NCI-H1417 treated with DMSO at 0.1 percent for 48 hours (cell line): ENCODE data around the gene GPR15LG.
"Not testable (repeated sequence)": the region's sequence is repeated elsewhere in the genome, so short reads cannot be mapped to it uniquely, and the experiment has no call there.

Source experiments
- DNase-seq: peaks from one replicate; lab custom pipeline; 2025; lab: John Stamatoyannopoulos, UW

The GPR15LG gene

DNA sequence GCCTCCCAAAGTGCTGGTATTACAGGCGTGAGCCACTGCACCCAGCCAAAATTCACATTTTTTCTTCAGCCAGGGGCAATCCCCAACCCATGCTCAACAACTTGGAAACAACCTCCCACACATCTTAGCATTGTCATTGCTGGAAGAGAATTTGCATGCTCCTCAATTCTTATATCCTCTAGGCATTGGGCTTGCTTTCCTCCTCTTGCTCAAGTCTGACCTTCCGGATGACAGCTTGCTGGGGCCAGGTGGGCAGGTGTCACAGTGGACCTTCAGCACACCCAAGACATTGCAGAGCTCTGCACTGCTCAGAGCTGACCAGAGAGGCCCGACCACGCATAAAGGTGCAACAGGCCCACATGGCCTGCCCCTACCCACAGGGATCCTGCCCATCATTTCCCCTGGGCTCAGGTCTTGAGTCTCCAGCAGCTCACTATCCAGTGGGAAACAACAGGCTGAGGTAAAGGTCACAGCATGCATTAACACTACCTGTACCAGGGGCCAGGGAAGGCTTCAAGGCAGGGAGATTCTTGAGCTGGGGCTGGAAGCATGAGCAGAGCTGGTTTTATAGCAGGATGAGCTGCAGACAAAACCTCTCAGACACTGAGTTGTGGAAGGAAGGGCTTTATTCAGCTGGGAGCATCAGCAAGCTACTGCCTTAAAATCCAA lies 6.8 kb upstream of the GPR15LG start:
- no peak for DNase-seq

- DNase-seq: not testable (repeated sequence)
These were observed 6.3 kb upstream of the GPR15LG start for GRCh38 chr10:84167289-84167653.

DNA sequence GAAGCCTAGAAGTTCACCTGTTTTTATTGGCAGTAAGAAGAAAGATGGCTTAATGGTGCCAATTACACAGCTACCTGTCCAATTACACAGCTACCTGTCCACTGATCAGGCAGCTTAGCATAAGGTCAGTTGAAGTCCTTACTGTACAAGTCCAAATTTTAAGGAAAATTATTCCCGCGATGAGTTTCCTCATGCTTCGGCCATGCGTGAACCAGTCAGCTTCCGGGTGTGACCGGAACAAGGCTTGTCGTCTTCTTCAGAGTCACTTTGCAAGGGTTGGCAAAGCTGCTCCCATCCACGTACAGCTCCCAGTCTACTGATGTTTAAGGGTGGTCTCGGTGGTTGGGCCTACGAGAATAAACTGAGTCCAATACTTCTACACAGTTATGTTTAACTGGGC lies 5.2 kb upstream of the GPR15LG start:
- DNase-seq: not testable (repeated sequence)

GRCh38 chr10:84171237-84171636 lies 2.4 kb upstream of the GPR15LG start:
- not testable (repeated sequence) for DNase-seq

DNA sequence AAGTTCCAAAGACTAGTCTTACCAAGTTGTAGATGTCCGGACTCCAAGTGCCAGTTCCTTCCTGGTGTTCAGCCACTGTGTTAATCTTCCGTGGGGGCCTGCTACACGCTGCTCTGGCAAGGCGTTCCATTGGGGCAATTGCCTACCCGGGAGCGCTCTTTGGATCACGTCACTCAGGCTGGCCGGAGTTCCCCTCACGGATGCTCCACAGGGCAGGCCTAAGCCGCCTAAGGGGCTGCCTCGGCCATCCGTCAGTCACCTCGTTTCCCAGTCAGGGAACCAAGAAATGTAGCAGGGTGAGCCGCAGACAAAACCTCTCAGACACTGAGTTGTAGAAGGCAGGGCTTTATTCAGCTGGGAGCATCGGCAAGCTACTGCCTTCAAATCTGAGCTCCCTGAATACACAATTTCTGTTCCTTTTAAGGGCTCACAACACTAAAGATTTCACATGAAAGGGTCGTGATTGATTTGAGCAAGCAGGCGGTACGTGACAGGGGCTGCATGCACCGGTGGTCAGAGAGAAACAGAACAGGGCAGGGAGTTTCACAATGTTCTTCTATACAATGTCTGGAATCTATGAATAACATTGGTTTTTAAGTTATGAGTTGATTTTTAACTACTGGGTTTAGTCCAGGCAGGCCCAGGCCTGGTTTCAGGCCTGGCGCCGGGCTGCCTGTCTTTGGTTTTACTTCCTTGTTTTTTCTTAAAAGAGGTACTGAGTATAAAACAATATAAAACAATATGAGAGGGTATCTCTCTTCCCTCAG lies 1.7 kb upstream of the GPR15LG start:
- DNase-seq: not testable (repeated sequence)

- DNase-seq: no peak
These were observed 889 bp upstream of the GPR15LG start for GRCh38 chr10:84172467-84173356.

DNA sequence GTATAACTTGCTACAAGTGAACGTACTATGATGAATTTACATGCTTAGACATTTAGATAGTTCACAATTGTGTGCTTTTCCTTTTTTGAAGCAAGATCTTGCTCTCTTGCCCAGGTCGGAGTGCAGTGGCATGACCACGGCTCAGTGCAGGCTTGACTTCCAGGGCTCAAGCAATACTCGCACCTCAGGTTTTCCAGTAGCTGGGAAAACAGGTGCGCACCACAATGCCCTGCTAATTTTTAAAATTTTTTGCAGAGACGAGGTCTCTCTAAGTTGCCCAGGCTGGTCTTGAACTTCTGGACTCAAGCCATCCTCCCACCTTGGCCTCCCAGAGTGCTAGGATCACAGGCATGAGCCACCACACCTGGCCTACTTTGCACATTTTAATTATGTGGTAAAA lies 1.8 kb downstream of the GPR15LG start:
- DNase-seq: no peak

GRCh38 chr10:84176351-84176750 lies 2.8 kb downstream of the GPR15LG start:
- no peak for DNase-seq

GRCh38 chr10:84176836-84177474 lies 3.4 kb downstream of the GPR15LG start:
- no peak for DNase-seq

DNA sequence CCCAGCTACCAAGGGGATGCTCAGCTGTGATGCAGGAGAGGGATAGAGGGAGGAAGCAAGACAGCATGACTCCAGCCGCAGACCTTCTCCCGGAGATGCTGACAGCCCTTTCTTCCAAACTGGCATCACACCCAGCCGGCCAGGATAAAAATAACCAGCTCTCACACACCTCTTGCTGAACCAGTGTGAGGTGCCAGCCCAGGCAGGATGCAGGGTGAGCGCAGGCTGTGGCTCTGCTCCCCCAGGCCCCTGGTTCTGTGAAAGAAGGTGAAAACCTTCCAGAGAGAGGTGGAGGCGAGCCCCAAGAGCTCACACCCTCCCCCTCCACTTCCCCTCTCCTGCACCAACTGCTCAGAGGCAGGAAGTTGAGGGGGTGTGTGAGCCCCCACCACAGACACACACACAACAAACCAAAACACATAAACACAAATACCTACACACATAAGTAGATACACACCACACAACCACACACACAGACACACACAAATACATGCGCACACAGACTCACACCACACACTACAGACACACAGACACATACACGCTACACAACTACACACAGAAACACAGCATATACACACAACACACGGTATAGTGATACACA lies 4.0 kb downstream of the GPR15LG start:
- DNase-seq: no peak

- no peak for DNase-seq
These were observed 4.6 kb downstream of the GPR15LG start for GRCh38 chr10:84178160-84178609.

- no peak for DNase-seq
These were observed 5.6 kb downstream of the GPR15LG start for GRCh38 chr10:84179059-84179710.

DNA sequence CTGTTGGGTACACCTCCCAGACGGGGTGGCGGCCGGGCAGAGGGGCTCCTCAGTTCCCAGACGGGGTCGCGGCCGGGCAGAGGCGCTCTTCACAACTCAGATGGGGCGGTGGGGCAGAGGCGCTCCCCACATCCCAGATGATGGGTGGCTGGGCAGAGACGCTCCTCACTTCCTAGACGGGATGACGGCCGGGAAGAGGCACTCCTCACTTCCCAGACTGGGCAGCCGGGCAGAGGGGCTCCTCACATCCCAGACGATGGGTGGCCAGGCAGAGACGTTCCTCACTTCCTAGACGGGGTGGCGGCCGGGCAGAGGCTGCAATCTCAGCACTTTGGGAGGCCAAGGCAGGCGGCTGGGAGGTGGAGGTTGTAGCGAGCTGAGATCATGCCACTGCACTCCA lies 6.8 kb downstream of the GPR15LG start:
- DNase-seq: not testable (repeated sequence)

DNA sequence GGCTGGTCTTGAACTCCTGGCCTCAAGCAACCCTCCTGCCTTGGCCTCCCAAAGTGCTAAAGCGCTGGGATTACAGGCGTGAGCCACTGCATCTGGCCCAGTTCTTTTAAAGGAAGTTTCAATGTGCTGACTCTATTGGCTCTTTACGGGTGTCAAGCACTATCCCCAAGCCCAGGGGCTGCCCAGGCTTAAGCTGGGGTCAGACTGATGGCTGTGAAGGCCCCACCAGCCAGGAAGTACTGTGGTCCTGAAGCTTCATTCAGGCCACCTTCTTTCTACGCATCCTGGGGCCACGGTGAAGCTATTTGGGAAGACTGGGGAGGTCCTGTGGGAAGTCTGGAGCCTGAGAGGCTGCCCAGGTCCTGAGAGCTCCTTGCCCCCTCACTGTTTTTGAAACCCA lies 8.0 kb downstream of the GPR15LG start:
- DNase-seq: no peak

DNA sequence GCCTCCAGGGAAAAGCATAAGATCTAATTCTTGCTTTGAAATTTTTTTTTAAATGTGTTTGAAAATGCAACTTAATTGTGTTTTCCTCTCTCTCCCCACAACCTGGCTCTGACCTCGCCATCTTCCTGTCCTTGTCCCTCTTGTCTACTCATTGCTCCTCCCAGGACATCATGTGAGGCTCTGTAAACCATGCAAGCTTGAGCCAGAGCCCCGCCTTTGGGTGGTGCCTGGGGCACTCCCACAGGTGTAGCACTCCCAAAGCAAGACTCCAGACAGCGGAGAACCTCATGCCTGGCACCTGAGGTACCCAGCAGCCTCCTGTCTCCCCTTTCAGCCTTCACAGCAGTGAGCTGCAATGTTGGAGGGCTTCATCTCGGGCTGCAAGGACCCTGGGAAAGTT lies 10.9 kb downstream of the GPR15LG start:
- no peak for DNase-seq

- DNase-seq: no peak
These were observed 12.1 kb downstream of the GPR15LG start for GRCh38 chr10:84185526-84186175.

DNA sequence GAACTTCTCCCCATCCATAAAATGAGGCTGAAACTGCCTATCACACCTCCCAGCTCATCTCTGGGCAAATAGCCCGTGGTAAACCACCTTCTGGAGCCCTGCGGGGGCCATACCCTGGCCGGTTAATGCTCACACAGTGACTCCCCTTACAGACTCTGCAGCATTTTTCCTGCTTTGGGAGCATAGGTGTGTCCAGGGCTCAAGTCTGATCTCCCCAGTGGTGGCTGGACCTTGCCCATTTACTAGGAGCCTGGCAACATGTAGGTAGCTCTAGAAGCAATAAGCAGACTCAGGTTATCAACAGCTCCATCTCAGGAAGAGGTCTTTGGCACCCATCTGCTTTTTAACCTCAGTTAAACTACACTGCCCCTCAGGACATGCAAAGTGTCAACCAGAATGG lies 15.2 kb downstream of the GPR15LG start:
- DNase-seq: no peak

DNA sequence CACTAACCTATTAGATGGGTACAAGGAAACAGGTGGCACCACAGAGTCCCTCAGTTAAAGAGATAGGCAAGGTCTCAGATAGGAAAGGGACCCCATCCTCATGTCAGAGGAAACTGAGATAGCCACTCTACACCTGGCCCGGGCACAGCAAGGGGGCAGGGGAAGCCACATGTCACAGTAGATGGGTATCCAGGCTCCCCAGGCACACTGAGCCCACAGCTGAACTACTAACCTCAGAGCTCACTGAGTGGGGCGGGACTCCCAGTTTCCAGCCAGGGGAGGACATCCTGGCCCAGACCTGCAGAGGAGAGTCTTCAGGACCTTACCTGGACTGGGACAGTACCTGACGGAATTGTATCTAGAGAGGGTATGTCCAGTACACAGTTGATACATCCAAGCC lies 17.0 kb downstream of the GPR15LG start:
- no peak for DNase-seq

GRCh38 chr10:84191106-84191505 lies 17.5 kb downstream of the GPR15LG start:
- no peak for DNase-seq

- DNase-seq: no peak
These were observed 19.7 kb downstream of the GPR15LG start for GRCh38 chr10:84193327-84193726.
